HepG2 (cell line): ENCODE data around the gene RIPOR3. TPM values are rescaled to one million over a fixed set of nuclear protein-coding genes. Genes with fewer than 3 reads are reported as not detected.
A peak's percentile ranks its signal among the peaks of the same experiment; 100 is the strongest.

Experiments used
- AKAP8 ChIP-seq: sonication (generic); formaldehyde crosslinking; IDR thresholded peaks from 2 replicates; pipeline ENCODE4 v1.5.1; 2020; ENCODE audit warnings: mild to moderate bottlenecking, missing genetic modification reagents
- BORCS8-MEF2B ChIP-seq: sonication (generic); formaldehyde crosslinking; IDR thresholded peaks from 2 replicates; pipeline ENCODE4 v1.8.0; 2022; ENCODE audit warnings: mild to moderate bottlenecking, missing genetic modification reagents
- CREM ChIP-seq, 2 experiments: sonication (generic) in 1 of 2; formaldehyde crosslinking in 1 of 2; IDR thresholded peaks; 2 replicates each; pipeline versions ENCODE4 v1.4.0 to v1.6.1; 2016 to 2020; ENCODE audit warnings: antibody characterized with exemption in 1 of 2, mild to moderate bottlenecking in 1 of 2, missing genetic modification reagents in 1 of 2
- HCFC1 ChIP-seq: fragments of 150-350 bp; IDR thresholded peaks from 2 replicates; pipeline ENCODE4 v1.6.1; 2014; ENCODE audit warnings: low read depth, low read length
- KDM6A ChIP-seq: IDR thresholded peaks from 2 replicates; pipeline ENCODE4 v1.6.1; 2016; ENCODE audit warnings: low read depth
- NKX3-1 ChIP-seq: sonication (generic); formaldehyde crosslinking; IDR thresholded peaks from 2 replicates; pipeline ENCODE4 v1.5.0; 2020; ENCODE audit warnings: missing genetic modification reagents
- RFX3 ChIP-seq: IDR thresholded peaks from 2 replicates; pipeline ENCODE4 v1.6.1; 2016; ENCODE audit warnings: missing biosample characterization, missing genetic modification reagents
- RFX5 ChIP-seq: IDR thresholded peaks from 2 replicates; pipeline ENCODE4 v1.6.1; 2011; ENCODE audit warnings: low read depth, low read length, improper control_type of control experiment
- SMARCE1 ChIP-seq: fragments of 450-650 bp; IDR thresholded peaks from 2 replicates; pipeline ENCODE4 v1.6.1; 2017; ENCODE audit warnings: borderline replicate concordance
- TAF15 ChIP-seq: fragments of 200-400 bp; formaldehyde crosslinking; IDR thresholded peaks from one replicate; pipeline ENCODE4 v1.6.1; 2018; ENCODE audit warnings: mild to moderate bottlenecking, low read depth, low read length; ENCODE audit not compliant: poor library complexity, severe bottlenecking
- TP53 ChIP-seq: sonication (generic); formaldehyde crosslinking; conservative IDR thresholded peaks from 2 replicates; pipeline ENCODE4 v1.4.0; 2020; ENCODE audit warnings: missing genetic modification reagents
- YY1 ChIP-seq: IDR thresholded peaks from 2 replicates; pipeline ENCODE4 v1.6.1; 2011; ENCODE audit warnings: low read length, low read depth, moderate library complexity, mild to moderate bottlenecking; ENCODE audit not compliant: insufficient read depth, insufficient replicate concordance
- ZBTB10 ChIP-seq: sonication (generic); formaldehyde crosslinking; IDR thresholded peaks from 2 replicates; pipeline ENCODE4 v1.4.0; 2020; ENCODE audit warnings: missing genetic modification reagents, borderline replicate concordance
- ZBTB43 ChIP-seq: sonication (generic); formaldehyde crosslinking; conservative IDR thresholded peaks from 2 replicates; pipeline ENCODE4 v1.4.0; 2020; ENCODE audit warnings: missing genetic modification reagents
- ZNF33A ChIP-seq: sonication (generic); formaldehyde crosslinking; IDR thresholded peaks from 2 replicates; pipeline ENCODE4 v1.5.1; 2020; ENCODE audit warnings: missing genetic modification reagents, mild to moderate bottlenecking, moderate library complexity, borderline replicate concordance
- ZNF547 ChIP-seq: sonication (generic); formaldehyde crosslinking; IDR thresholded peaks from 2 replicates; pipeline ENCODE4 v1.5.1; 2020; ENCODE audit warnings: mild to moderate bottlenecking, missing genetic modification reagents
- ZNF605 ChIP-seq: sonication (generic); formaldehyde crosslinking; IDR thresholded peaks from 2 replicates; pipeline ENCODE4 v1.8.0; 2022; ENCODE audit warnings: mild to moderate bottlenecking, missing genetic modification reagents
- ZNF670 ChIP-seq: sonication (generic); formaldehyde crosslinking; IDR thresholded peaks from 2 replicates; pipeline ENCODE4 v1.8.0; 2022; ENCODE audit warnings: mild to moderate bottlenecking, missing genetic modification reagents, borderline replicate concordance
- ZNF724P ChIP-seq: sonication (generic); formaldehyde crosslinking; IDR thresholded peaks from 2 replicates; pipeline ENCODE4 v1.8.0; 2022; ENCODE audit warnings: missing genetic modification reagents, borderline replicate concordance
- polyA plus RNA-seq, 8 experiments: library from polyadenylated mRNA; depleted of rRNA in 3 of 8; stranded (reverse) in 7 of 8; unstranded in 1 of 8; fragments of >200 nt; fragmentation: Illumina TruSeq in 4 of 8; extraction: Trizol in 4 of 8; gene quantifications; 2 replicates each; pipeline versions ENCODE4 v1.2.1 to v1.2.3, GENCODE V29; 2011 to 2016; ENCODE audit warnings: low read depth in 4 of 8, missing spikeins in 1 of 8, mixed read lengths in 1 of 8; ENCODE audit not compliant: insufficient read depth in 1 of 8
- total RNA-seq, 5 experiments: library from RNA; depleted of rRNA; stranded (reverse); fragments of >200 nt; fragmentation: Illumina TruSeq; extraction: Trizol; gene quantifications; 2 replicates each; pipeline ENCODE4 v1.2.3, GENCODE V29; 2016; ENCODE audit warnings: low read depth in 1 of 5
- TF ChIP-seq, protein P1 (sequence below), 2 experiments: sonication (generic) in 1 of 2; formaldehyde crosslinking in 1 of 2; IDR thresholded peaks; 2 replicates each; pipeline versions ENCODE4 v1.5.1 to v1.6.1; 2011 to 2020; ENCODE audit warnings: borderline replicate concordance in 1 of 2, low read depth in 1 of 2, low read length in 1 of 2, mild to moderate bottlenecking in 1 of 2, missing genetic modification reagents in 1 of 2, moderate library complexity in 1 of 2
- TF ChIP-seq, protein P2 (sequence below): sonication (generic); formaldehyde crosslinking; IDR thresholded peaks from 2 replicates; pipeline ENCODE4 v1.8.1; 2022; ENCODE audit warnings: low read depth, mild to moderate bottlenecking, missing genetic modification reagents

Gene RIPOR3
- total and polyA plus RNA-seq, 2 of the 13 experiments (the other 11 are each of a cell fraction or from before 2014, with no cell fraction given) = 0.18 TPM; not detected in 1

DNA sequence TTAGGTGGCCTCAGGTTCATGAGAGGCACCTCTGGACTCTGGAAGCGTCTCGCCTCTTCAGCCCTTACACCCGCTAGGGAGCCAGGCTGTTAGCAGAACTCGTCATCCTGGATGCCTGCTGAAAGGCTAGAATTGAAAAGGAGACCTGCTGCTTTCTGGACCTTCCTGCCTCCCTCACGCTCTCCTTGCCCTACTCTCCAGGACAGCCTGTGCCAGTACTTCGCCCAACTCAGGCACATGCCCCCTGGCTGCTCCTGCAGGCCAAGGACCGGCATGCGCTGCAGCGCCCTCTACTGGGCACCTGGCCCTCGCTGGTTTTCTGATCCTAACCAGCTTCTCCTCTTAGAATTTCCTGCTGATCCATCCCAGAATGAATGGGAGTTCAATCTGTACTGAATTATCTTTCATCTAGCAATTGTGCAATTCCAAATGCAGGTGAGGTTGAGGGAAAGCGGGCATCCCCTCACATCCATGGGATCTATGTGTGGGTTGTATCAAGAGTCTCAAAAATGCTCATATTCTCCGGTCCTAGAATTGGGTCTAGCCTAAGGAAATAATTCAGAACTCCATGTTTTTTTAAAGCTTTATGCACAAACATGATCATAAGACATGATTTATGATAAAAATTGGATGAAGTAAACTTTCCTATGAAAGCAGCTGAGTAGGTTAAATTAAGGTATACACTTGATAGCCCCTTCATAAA, 103.2 kb downstream of the RIPOR3 start (continued):
- TF ChIP-seq ZBTB10 (no peak), ZBTB43 (CRISPR knock-in tag) (no peak), CREM (IDR thresholded peaks at IDR 0.05) (no peak), CREM (CRISPR knock-in tag; IDR thresholded peaks at IDR 0.05) (no peak), RFX3 (no peak), RFX5 (no peak), ZNF670 (CRISPR knock-in tag) (no peak), TP53 (CRISPR knock-in tag) (no peak), TAF15 (no peak), YY1 (no peak), HCFC1 (no peak), ZNF33A (CRISPR knock-in tag) (no peak), ZNF724P (CRISPR knock-in tag) (no peak), SMARCE1 (no peak), AKAP8 (CRISPR knock-in tag) (no peak), KDM6A (CRISPR knock-in tag) (no peak), ZNF547 (CRISPR knock-in tag) (0 out of 2 replicates have a peak, but pooled peaks have one; percentile 43), ZNF605 (CRISPR knock-in tag) (no peak), BORCS8-MEF2B (CRISPR knock-in tag) (peak; percentile 95), NKX3-1 (CRISPR knock-in tag) (no peak)
- TF ChIP-seq, protein P1, sequence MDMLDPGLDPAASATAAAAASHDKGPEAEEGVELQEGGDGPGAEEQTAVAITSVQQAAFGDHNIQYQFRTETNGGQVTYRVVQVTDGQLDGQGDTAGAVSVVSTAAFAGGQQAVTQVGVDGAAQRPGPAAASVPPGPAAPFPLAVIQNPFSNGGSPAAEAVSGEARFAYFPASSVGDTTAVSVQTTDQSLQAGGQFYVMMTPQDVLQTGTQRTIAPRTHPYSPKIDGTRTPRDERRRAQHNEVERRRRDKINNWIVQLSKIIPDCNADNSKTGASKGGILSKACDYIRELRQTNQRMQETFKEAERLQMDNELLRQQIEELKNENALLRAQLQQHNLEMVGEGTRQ (IDR thresholded peaks at IDR 0.05; ENCODE audit: low read depth, low read length) = no peak
- TF ChIP-seq, protein P1 (CRISPR knock-in tag; IDR thresholded peaks at IDR 0.05; ENCODE audit: borderline replicate concordance) = no peak
- TF ChIP-seq, protein P2, sequence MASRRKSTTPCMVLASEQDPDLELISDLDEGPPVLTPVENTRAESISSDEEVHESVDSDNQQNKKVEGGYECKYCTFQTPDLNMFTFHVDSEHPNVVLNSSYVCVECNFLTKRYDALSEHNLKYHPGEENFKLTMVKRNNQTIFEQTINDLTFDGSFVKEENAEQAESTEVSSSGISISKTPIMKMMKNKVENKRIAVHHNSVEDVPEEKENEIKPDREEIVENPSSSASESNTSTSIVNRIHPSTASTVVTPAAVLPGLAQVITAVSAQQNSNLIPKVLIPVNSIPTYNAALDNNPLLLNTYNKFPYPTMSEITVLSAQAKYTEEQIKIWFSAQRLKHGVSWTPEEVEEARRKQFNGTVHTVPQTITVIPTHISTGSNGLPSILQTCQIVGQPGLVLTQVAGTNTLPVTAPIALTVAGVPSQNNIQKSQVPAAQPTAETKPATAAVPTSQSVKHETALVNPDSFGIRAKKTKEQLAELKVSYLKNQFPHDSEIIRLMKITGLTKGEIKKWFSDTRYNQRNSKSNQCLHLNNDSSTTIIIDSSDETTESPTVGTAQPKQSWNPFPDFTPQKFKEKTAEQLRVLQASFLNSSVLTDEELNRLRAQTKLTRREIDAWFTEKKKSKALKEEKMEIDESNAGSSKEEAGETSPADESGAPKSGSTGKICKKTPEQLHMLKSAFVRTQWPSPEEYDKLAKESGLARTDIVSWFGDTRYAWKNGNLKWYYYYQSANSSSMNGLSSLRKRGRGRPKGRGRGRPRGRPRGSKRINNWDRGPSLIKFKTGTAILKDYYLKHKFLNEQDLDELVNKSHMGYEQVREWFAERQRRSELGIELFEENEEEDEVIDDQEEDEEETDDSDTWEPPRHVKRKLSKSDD (CRISPR knock-in tag) = no peak
